Stimulated activated CD8-positive, alpha-beta memory T cell treated with anti-CD3 and anti-CD28 coated beads, Interleukin-7, amount 100 ng/mL, for 4 hours (primary cell): ENCODE results near the gene CDCA3.

Experiments
- DNase-seq, 2 donors: peaks; one replicate each; pipeline ENCODE4 v3.0.0-alpha.2; 2020; ENCODE audit warnings: low read depth in 2 of 2

Gene CDCA3

GRCh38 chr12:6820166-6820565 lies 30.9 kb downstream of the CDCA3 start:
- no peak for DNase-seq

- no peak for DNase-seq
Observed at GRCh38 chr12:6819106-6820030, 31.7 kb downstream of the CDCA3 start.

- no peak for DNase-seq
Observed at GRCh38 chr12:6818645-6819044, 32.4 kb downstream of the CDCA3 start.

DNA sequence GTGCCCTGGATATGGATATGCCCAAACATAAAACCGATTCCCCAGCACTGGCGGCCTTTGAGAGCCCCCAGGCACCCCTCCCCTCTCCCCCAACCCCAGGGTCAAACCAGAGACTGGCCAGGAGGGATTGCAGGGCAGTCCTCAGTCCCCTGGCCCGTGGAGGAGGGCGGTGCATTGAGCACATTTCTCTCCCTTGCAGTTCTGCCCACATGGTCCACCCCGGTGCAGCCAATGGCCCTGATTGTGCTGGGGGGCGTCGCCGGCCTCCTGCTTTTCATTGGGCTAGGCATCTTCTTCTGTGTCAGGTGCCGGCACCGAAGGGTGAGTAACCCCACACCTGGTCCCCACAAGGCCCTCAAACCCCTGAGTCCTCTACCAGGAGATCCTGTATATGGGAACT lies 32.9 kb downstream of the CDCA3 start:
- DNase-seq = no peak

DNA sequence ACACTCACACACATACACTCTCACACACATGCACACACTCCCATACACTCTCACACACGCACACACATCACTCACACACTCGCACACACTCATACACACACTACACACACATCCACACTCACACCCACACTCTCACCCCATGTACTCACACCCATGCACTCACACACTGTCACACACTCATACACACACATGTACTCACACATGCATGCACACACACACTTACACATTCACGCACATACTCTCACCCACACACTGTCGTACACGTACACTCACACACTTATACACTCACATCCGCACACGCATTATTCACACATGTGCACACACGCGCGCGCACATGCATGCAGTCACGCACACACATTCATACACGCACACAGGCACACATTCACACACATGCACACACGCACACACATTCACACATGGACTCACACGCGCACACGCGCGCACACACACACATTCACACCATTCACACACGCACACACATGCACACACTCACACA lies 33.4 kb downstream of the CDCA3 start:
- no peak for DNase-seq

GRCh38 chr12:6817098-6817497 lies 34.0 kb downstream of the CDCA3 start:
- no peak for DNase-seq

- DNase-seq = no peak
Observed at GRCh38 chr12:6816598-6816997, 34.5 kb downstream of the CDCA3 start.

DNA sequence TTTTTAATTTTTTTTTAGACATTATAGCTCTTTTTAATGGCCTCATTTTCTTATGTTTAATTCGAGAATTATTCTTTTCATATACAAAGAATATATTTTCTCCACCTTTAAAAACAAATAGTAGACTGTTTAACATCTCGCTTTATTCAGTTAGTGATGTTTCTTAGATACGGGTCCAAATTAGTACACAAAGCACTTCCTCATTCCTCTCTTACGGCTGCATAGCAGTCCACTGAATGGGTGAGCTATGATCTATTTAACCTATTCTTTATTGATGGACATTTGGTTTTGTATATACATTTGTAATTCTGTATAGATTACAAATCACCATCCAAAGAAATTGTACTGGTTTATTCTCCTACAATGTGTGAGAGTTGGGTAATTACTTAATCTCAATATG lies 37.7 kb downstream of the CDCA3 start:
- no peak for DNase-seq

GRCh38 chr12:6810758-6811157 lies 40.3 kb downstream of the CDCA3 start:
- DNase-seq = no peak

DNA sequence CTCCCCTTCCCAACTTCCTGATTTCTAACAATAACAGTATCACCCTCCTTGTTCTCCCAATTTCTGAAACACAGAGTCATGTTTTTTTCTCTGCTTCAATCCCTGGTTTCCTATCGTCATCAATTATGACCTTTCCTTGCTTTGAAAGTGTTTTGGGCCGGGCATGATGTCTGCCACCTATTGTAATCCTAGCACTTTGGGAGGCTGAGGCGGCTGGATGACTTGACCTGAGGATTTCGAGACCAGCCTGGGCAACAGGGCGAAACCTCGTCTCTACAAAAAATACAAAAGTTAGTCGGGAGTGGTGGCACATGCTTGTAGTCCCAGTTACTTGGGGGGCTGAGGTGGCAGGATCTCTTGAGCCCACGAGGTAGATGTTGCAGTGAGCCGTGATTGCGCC lies 42.0 kb downstream of the CDCA3 start:
- DNase-seq = no peak

GRCh38 chr12:6807170-6807569 lies 43.9 kb downstream of the CDCA3 start:
- no peak for DNase-seq

- DNase-seq = no peak
Observed at GRCh38 chr12:6799147-6799546, 51.9 kb downstream of the CDCA3 start.
